GM23338 (cell line): ENCODE results near the gene SFN. TPM values are rescaled to one million over a fixed set of nuclear protein-coding genes. Genes with fewer than 3 reads are reported as not detected.

Experiments
- ATAC-seq: fragments of 200-7000 bp; cut with Tn5 transposase; 3 replicates; pipeline ENCODE4 v1.9.1; 2020
- DNase-seq: peaks from one replicate; pipeline ENCODE4 v3.0.0-alpha.2; 2015; ENCODE audit warnings: low spot score
- H2AFZ ChIP-seq: fragments of 200-600 bp; sonication (generic); 2 replicates; pipeline ENCODE4 v1.8.0; 2016; ENCODE audit warnings: antibody characterized with exemption, mild to moderate bottlenecking, moderate library complexity
- H3F3A ChIP-seq: fragments of 200-600 bp; sonication (generic); replicated peaks from 2 replicates; pipeline ENCODE4 v1.8.0; 2017; ENCODE audit warnings: antibody characterized with exemption, mixed run types, low read depth
- H3K27ac ChIP-seq: fragments of 200-600 bp; sonication (generic); 2 replicates; pipeline ENCODE4 v1.6.1; 2016; ENCODE audit warnings: low read depth
- H3K27me3 ChIP-seq: fragments of 200-600 bp; sonication (generic); 2 replicates; pipeline ENCODE4 v1.8.0; 2016; ENCODE audit warnings: mild to moderate bottlenecking, mixed run types, moderate library complexity; ENCODE audit not compliant: insufficient read depth
- H3K36me3 ChIP-seq: fragments of 200-600 bp; sonication (generic); 2 replicates; pipeline ENCODE4 v1.8.0; 2016; ENCODE audit warnings: mild to moderate bottlenecking; ENCODE audit not compliant: insufficient read depth
- H3K4me1 ChIP-seq: fragments of 200-600 bp; sonication (generic); 2 replicates; pipeline ENCODE4 v1.8.0; 2016; ENCODE audit warnings: mild to moderate bottlenecking, moderate library complexity; ENCODE audit not compliant: insufficient read depth
- H3K4me2 ChIP-seq: fragments of 200-600 bp; sonication (generic); 2 replicates; pipeline ENCODE4 v1.7.1; 2017; ENCODE audit warnings: mixed run types
- H3K4me3 ChIP-seq: fragments of 200-600 bp; sonication (generic); 2 replicates; pipeline ENCODE4 v1.6.1; 2016; ENCODE audit warnings: mixed run types
- H3K79me2 ChIP-seq: fragments of 200-600 bp; sonication (generic); replicated peaks from 2 replicates; pipeline ENCODE4 v1.8.0; 2017; ENCODE audit warnings: mild to moderate bottlenecking; ENCODE audit not compliant: insufficient read depth
- H3K9me2 ChIP-seq: fragments of 200-600 bp; sonication (generic); 2 replicates; pipeline ENCODE4 v1.8.0; 2017; ENCODE audit not compliant: insufficient read depth
- H4K20me1 ChIP-seq: fragments of 200-600 bp; sonication (generic); replicated peaks from 2 replicates; pipeline ENCODE4 v1.8.0; 2017; ENCODE audit warnings: mild to moderate bottlenecking; ENCODE audit not compliant: insufficient read depth
- H3K27ac Mint-ChIP-seq: 2 replicates; pipeline ENCODE4 v1.8.0; 2020; ENCODE audit warnings: inconsistent platforms, mild to moderate bottlenecking, moderate library complexity, mixed read lengths
- H3K27me3 Mint-ChIP-seq: 3 replicates; pipeline ENCODE4 v1.8.0; 2022; ENCODE audit warnings: low read depth, mild to moderate bottlenecking, moderate library complexity, mixed read lengths, inconsistent platforms; ENCODE audit not compliant: insufficient read depth, poor library complexity
- H3K36me3 Mint-ChIP-seq: 3 replicates; pipeline ENCODE4 v1.8.0; 2021; ENCODE audit warnings: low read depth, mild to moderate bottlenecking, inconsistent platforms, moderate library complexity, mixed read lengths
- H3K4me1 Mint-ChIP-seq: 3 replicates; pipeline ENCODE4 v1.8.0; 2020; ENCODE audit warnings: mild to moderate bottlenecking, inconsistent platforms, mixed read lengths
- H3K4me3 Mint-ChIP-seq: 3 replicates; pipeline ENCODE4 v1.8.0; 2021; ENCODE audit warnings: moderate library complexity, mild to moderate bottlenecking, inconsistent platforms, mixed read lengths
- H3K9me3 Mint-ChIP-seq: 3 replicates; pipeline ENCODE4 v1.8.0; 2020; ENCODE audit warnings: moderate library complexity, mild to moderate bottlenecking, inconsistent platforms, mixed read lengths
- CREB1 ChIP-seq: fragments of 250-450 bp; sonication (Bioruptor Pico); IDR thresholded peaks from 2 replicates; pipeline ENCODE4 v1.5.0; 2020; ENCODE audit warnings: low read depth, mild to moderate bottlenecking, moderate library complexity
- CTCF ChIP-seq, 2 experiments: fragments of 200-600 bp in 1 of 2; sonication (generic) in 1 of 2; conservative IDR thresholded peaks; 2 replicates each; pipeline versions ENCODE4 v1.5.1 to v1.6.1; 2016 to 2017; ENCODE audit warnings: antibody characterized with exemption in 2 of 2, low read depth in 2 of 2, mild to moderate bottlenecking in 2 of 2, moderate library complexity in 1 of 2
- EZH2 ChIP-seq: fragments of 200-600 bp; sonication (generic); IDR thresholded peaks from one replicate; pipeline ENCODE4 v1.8.0; 2017; ENCODE audit warnings: antibody characterized with exemption, mild to moderate bottlenecking, low read depth; ENCODE audit not compliant: unreplicated experiment
- EZH2phosphoT487 ChIP-seq: fragments of 200-600 bp; sonication (generic); IDR thresholded peaks from one replicate; pipeline ENCODE4 v1.8.1; 2018; ENCODE audit warnings: antibody characterized with exemption; ENCODE audit not compliant: unreplicated experiment
- JUNB ChIP-seq: IDR thresholded peaks from one replicate; pipeline ENCODE4 v1.6.1; 2016; ENCODE audit warnings: antibody characterized with exemption; ENCODE audit not compliant: unreplicated experiment
- NANOG ChIP-seq: IDR thresholded peaks from 2 replicates; pipeline ENCODE4 v1.6.1; 2016; ENCODE audit warnings: antibody characterized with exemption, borderline replicate concordance
- POLR2AphosphoS5 ChIP-seq: IDR thresholded peaks from 2 replicates; pipeline ENCODE4 v1.6.1; 2016; ENCODE audit warnings: antibody characterized with exemption, low read depth
- STAT1 ChIP-seq: IDR thresholded peaks from one replicate; pipeline ENCODE4 v1.6.1; 2016; ENCODE audit warnings: antibody characterized with exemption; ENCODE audit not compliant: unreplicated experiment
- ZNF114 ChIP-seq: fragments of 250-450 bp; sonication (Bioruptor Pico); IDR thresholded peaks from 2 replicates; pipeline ENCODE4 v1.5.0; 2020; ENCODE audit warnings: mild to moderate bottlenecking, moderate library complexity
- ZNF331 ChIP-seq: fragments of 250-450 bp; sonication (Bioruptor Pico); IDR thresholded peaks from 2 replicates; pipeline ENCODE4 v1.5.0; 2020; ENCODE audit warnings: low read depth, mild to moderate bottlenecking, moderate library complexity
- polyA plus RNA-seq: library from polyadenylated mRNA; unstranded; fragments of >200 nt; fragmentation: Nextera tagmentation; extraction: Ambion mirVana; gene quantifications from 2 replicates; pipeline ENCODE4 v1.2.1, GENCODE V29; 2016
- total RNA-seq: library from RNA; depleted of rRNA; stranded (reverse); fragments of >200 nt; shearing (Covaris generic); gene quantifications from 2 replicates; pipeline ENCODE4 v1.2.3, GENCODE V29; 2014
- TF ChIP-seq, protein P1 (sequence below): IDR thresholded peaks from one replicate; pipeline ENCODE4 v1.6.1; 2018; ENCODE audit warnings: antibody characterized with exemption; ENCODE audit not compliant: unreplicated experiment
- TF ChIP-seq, protein P2 (sequence below): fragments of 250-450 bp; sonication (Bioruptor Pico); IDR thresholded peaks from 2 replicates; pipeline ENCODE4 v1.5.0; 2020; ENCODE audit warnings: mild to moderate bottlenecking, moderate library complexity
- TF ChIP-seq, protein P3 (sequence below): IDR thresholded peaks from 2 replicates; pipeline ENCODE4 v1.6.1; 2016; ENCODE audit warnings: antibody characterized with exemption

SFN gene
- total and polyA plus RNA-seq, 2 experiments from 2014 or later, result 1.8 to 2.6 TPM

- no peak for ATAC-seq
- H3K27me3 Mint-ChIP-seq, result peaks cover 5% of the 10 kb centered on the region
- TF ChIP-seq, protein P1, sequence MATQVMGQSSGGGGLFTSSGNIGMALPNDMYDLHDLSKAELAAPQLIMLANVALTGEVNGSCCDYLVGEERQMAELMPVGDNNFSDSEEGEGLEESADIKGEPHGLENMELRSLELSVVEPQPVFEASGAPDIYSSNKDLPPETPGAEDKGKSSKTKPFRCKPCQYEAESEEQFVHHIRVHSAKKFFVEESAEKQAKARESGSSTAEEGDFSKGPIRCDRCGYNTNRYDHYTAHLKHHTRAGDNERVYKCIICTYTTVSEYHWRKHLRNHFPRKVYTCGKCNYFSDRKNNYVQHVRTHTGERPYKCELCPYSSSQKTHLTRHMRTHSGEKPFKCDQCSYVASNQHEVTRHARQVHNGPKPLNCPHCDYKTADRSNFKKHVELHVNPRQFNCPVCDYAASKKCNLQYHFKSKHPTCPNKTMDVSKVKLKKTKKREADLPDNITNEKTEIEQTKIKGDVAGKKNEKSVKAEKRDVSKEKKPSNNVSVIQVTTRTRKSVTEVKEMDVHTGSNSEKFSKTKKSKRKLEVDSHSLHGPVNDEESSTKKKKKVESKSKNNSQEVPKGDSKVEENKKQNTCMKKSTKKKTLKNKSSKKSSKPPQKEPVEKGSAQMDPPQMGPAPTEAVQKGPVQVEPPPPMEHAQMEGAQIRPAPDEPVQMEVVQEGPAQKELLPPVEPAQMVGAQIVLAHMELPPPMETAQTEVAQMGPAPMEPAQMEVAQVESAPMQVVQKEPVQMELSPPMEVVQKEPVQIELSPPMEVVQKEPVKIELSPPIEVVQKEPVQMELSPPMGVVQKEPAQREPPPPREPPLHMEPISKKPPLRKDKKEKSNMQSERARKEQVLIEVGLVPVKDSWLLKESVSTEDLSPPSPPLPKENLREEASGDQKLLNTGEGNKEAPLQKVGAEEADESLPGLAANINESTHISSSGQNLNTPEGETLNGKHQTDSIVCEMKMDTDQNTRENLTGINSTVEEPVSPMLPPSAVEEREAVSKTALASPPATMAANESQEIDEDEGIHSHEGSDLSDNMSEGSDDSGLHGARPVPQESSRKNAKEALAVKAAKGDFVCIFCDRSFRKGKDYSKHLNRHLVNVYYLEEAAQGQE, result no peak
- TF ChIP-seq STAT1, result no peak
- no peak for TF ChIP-seq NANOG
- TF ChIP-seq CTCF (conservative IDR thresholded peaks at IDR 0.05; ENCODE audit: low read depth in 2 of 2), result no peak
- TF ChIP-seq, protein P2, sequence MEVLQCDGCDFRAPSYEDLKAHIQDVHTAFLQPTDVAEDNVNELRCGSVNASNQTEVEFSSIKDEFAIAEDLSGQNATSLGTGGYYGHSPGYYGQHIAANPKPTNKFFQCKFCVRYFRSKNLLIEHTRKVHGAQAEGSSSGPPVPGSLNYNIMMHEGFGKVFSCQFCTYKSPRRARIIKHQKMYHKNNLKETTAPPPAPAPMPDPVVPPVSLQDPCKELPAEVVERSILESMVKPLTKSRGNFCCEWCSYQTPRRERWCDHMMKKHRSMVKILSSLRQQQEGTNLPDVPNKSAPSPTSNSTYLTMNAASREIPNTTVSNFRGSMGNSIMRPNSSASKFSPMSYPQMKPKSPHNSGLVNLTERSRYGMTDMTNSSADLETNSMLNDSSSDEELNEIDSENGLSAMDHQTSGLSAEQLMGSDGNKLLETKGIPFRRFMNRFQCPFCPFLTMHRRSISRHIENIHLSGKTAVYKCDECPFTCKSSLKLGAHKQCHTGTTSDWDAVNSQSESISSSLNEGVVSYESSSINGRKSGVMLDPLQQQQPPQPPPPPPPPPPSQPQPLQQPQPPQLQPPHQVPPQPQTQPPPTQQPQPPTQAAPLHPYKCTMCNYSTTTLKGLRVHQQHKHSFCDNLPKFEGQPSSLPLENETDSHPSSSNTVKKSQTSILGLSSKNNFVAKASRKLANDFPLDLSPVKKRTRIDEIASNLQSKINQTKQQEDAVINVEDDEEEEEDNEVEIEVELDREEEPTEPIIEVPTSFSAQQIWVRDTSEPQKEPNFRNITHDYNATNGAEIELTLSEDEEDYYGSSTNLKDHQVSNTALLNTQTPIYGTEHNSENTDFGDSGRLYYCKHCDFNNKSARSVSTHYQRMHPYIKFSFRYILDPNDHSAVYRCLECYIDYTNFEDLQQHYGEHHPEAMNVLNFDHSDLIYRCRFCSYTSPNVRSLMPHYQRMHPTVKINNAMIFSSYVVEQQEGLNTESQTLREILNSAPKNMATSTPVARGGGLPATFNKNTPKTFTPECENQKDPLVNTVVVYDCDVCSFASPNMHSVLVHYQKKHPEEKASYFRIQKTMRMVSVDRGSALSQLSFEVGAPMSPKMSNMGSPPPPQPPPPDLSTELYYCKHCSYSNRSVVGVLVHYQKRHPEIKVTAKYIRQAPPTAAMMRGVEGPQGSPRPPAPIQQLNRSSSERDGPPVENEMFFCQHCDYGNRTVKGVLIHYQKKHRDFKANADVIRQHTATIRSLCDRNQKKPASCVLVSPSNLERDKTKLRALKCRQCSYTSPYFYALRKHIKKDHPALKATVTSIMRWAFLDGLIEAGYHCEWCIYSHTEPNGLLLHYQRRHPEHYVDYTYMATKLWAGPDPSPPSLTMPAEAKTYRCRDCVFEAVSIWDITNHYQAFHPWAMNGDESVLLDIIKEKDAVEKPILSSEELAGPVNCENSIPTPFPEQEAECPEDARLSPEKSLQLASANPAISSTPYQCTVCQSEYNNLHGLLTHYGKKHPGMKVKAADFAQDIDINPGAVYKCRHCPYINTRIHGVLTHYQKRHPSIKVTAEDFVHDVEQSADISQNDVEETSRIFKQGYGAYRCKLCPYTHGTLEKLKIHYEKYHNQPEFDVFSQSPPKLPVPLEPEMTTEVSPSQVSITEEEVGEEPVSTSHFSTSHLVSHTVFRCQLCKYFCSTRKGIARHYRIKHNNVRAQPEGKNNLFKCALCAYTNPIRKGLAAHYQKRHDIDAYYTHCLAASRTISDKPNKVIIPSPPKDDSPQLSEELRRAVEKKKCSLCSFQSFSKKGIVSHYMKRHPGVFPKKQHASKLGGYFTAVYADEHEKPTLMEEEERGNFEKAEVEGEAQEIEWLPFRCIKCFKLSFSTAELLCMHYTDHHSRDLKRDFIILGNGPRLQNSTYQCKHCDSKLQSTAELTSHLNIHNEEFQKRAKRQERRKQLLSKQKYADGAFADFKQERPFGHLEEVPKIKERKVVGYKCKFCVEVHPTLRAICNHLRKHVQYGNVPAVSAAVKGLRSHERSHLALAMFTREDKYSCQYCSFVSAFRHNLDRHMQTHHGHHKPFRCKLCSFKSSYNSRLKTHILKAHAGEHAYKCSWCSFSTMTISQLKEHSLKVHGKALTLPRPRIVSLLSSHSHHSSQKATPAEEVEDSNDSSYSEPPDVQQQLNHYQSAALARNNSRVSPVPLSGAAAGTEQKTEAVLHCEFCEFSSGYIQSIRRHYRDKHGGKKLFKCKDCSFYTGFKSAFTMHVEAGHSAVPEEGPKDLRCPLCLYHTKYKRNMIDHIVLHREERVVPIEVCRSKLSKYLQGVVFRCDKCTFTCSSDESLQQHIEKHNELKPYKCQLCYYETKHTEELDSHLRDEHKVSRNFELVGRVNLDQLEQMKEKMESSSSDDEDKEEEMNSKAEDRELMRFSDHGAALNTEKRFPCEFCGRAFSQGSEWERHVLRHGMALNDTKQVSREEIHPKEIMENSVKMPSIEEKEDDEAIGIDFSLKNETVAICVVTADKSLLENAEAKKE (CRISPR knock-in tag), result no peak
- TF ChIP-seq EZH2, result no peak
- TF ChIP-seq POLR2AphosphoS5, result no peak
- TF ChIP-seq CREB1, result no peak
- no peak for TF ChIP-seq ZNF331 (CRISPR knock-in tag)
- TF ChIP-seq EZH2phosphoT487, result no peak
- no peak for TF ChIP-seq ZNF114 (CRISPR knock-in tag)
- TF ChIP-seq, protein P3, sequence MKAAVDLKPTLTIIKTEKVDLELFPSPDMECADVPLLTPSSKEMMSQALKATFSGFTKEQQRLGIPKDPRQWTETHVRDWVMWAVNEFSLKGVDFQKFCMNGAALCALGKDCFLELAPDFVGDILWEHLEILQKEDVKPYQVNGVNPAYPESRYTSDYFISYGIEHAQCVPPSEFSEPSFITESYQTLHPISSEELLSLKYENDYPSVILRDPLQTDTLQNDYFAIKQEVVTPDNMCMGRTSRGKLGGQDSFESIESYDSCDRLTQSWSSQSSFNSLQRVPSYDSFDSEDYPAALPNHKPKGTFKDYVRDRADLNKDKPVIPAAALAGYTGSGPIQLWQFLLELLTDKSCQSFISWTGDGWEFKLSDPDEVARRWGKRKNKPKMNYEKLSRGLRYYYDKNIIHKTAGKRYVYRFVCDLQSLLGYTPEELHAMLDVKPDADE, result no peak
- no peak for TF ChIP-seq JUNB
Measured at GRCh38 chr1:26814893-26815292, 48.1 kb upstream of the SFN start.

More at GRCh38 chr1:26814893-26815292, 48.1 kb upstream of the SFN start:
- H3K4me3 Mint-ChIP-seq, result no peak overlapping the region
- H3K36me3 Mint-ChIP-seq, result peaks cover 10% of the 10 kb centered on the region
- Histone ChIP-seq H3K9me2 (no peaks in the 10 kb centered on the region), H3K4me2 (no peak overlapping the region), H2AFZ (no peak overlapping the region), H3K79me2 (no peaks in the 10 kb centered on the region), H4K20me1 (no peaks in the 10 kb centered on the region), H3K4me1 (no peaks in the 10 kb centered on the region), H3K27ac (no peak overlapping the region), H3K27me3 (no peaks in the 10 kb centered on the region), H3F3A (no peaks in the 10 kb centered on the region), H3K36me3 (no peaks in the 10 kb centered on the region), H3K4me3 (no peak overlapping the region)
- H3K4me1 Mint-ChIP-seq, result no peaks in the 10 kb centered on the region
- H3K9me3 Mint-ChIP-seq, result peaks cover 21% of the 10 kb centered on the region
- H3K27ac Mint-ChIP-seq, result no peak overlapping the region
- DNase-seq, result no peak
